ENCODE data around the gene ALDH1A3.

ALDH1A3 gene

GRCh38 chr15:100925480-100925879 lies 45.8 kb downstream of the ALDH1A3 start:
- DNase-seq (ENCODE audit: low read depth in 2 of 2), result no peak

DNA sequence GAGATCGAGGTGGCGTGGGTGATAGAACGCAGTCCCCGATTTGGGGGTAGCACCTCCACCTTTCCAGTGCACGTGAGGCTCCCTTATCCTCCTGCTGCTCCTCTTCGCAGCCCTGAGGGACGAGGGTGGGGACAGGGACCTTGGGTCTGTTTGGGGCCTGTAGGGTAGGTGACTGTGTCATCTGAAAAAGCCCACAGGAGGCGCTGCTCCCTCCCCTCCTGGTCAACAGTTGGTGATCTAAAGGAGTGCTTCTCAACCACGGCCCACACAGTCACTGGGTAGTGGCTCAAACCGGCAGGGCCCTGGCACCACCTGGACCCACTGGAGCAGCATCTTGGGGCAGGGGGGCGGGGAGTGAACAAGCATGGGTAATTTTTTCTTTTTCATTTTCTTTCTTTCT lies 46.6 kb downstream of the ALDH1A3 start:
- DNase-seq (ENCODE audit: low read depth in 2 of 2), result no peak

DNA sequence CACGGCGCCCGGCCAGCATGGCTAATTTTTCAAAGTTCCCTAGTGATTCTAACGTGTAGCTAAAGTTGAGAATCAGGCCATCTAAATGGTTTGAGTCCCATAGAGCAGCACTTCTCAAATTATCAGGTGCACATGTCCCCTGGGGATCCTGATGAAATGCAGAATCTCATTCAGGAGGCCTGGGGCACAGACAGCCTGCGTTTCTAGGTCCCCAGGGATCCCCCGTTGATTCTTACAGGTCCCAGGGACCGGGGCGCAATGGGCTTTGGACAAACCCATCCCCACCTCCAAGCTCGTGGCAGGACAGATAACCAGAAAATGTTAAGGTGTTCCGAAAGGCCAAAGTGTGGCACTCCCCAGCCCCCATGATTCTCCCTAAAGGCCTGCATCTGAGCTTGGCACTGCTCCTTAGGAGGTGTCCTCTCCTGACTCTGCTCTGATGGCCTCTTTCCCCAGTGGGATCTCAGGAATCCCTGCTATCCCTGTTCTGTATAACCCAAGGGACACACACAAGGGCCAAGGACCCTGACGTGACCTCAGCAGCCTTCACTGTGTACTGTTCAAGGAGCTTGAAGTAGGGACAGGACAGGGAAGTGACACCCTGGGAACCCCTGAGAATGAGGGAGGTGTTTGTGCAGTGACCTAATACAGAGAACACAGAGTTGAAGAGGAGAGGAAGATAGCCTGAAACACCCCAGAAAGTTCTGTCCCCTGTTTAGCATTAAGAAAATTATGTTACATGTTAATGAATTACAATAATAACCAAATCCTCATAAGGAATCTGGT lies 47.5 kb downstream of the ALDH1A3 start:
- DNase-seq (ENCODE audit: low read depth in 2 of 2), result no peak

- DNase-seq (ENCODE audit: low read depth in 2 of 2), result no peak
These were observed 49.1 kb downstream of the ALDH1A3 start for GRCh38 chr15:100928632-100929280.

DNA sequence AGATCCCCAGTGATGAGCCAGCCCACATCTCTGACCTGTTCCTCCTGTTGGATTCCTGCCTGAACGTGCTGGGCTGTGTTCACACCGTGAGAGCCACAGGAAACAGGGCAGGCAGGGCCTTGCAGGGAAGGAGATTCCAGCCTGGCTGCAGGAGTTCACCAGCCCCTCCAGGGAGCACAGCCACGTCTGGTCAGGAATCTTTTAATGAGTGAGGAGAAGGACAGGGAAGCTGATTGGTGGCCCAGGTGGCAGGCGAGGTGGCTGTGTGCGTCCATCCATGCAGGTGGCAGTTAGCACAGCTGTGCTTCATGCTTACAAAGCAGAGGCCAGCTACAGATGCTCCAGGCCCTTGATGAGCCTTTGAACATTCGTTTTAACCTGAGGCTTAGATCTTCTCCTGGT lies 50.0 kb downstream of the ALDH1A3 start:
- DNase-seq (ENCODE audit: low read depth in 2 of 2), result no peak

DNA sequence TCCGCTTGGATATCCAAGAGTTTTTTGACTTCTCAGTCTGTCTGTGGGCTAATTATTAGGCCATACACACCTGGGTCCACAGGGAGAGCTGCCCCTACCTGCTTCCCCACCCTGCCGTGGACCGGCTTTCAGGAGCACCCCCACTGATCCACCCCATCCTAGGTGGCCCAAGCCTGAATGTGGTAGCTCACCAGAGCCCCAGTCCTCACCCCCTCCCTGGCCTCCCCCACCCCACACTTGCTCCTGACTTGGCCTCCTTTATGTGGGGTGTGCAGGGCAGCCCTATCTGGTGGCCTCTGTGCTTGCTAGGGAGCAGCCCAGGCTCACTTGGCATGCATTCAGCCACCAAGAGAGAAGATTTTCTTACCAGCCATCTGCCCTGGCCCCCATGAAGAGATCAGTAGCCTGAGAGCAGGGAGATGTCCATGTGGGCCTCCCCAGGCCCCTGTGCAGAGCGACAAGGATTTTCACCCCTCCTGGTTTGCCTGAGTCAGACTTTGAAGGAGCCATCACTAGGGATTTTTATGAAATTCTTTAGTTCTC lies 50.7 kb downstream of the ALDH1A3 start:
- DNase-seq (ENCODE audit: low read depth in 2 of 2), result no peak

GRCh38 chr15:100931143-100931890 lies 51.7 kb downstream of the ALDH1A3 start:
- DNase-seq (ENCODE audit: low read depth in 2 of 2), result no peak

- DNase-seq (ENCODE audit: low read depth in 2 of 2), result no peak
These were observed 53.2 kb downstream of the ALDH1A3 start for GRCh38 chr15:100932676-100933348.

GRCh38 chr15:100934166-100934565 lies 54.5 kb downstream of the ALDH1A3 start:
- DNase-seq (ENCODE audit: low read depth in 2 of 2), result no peak

- no peak for DNase-seq (ENCODE audit: low read depth in 2 of 2)
These were observed 55.1 kb downstream of the ALDH1A3 start for GRCh38 chr15:100934726-100935125.

DNA sequence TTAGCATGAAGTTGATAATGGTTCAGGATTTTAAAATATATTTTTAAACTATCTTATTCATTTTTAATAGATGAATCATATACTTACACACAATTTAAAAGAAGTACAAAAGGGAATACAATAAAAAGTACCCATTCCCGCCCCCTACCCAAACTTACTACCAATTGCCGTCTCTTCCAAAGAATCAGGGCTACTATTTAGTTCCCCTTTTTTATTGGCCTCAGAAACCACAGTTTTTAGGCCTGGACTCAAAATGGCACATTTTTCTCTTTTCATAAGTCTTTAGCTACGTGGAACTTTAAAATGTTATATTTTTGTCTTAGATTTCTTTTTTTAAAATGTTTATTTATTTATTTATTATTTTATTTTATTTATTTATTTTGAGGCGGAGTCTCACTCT lies 57.5 kb downstream of the ALDH1A3 start:
- DNase-seq (ENCODE audit: low read depth in 2 of 2), result no peak

- DNase-seq (ENCODE audit: low read depth in 2 of 2), result no peak
These were observed 60.2 kb downstream of the ALDH1A3 start for GRCh38 chr15:100939791-100940190.

- no peak for DNase-seq (ENCODE audit: low read depth in 2 of 2)
These were observed 61.2 kb downstream of the ALDH1A3 start for GRCh38 chr15:100940767-100941379.

DNA sequence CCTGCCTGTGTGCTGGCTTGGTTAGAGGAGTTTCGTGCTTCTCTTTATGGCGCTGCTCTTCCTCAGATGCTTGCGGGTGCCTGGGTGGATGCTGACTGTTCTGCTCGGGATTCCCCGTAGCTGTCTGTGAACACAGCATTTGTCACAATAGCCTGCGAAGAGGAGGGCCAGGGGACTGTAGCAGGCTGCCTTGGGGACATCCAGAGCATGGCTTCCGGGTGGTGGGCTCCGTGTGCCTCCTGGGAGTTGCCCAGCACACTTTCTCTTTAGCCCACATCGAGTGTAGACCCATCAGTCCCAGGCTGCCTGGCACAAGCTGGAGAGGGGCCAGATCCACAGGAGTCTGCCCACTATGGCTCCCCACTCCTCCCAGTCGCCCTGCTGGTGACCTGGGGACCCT lies 61.9 kb downstream of the ALDH1A3 start:
- DNase-seq (ENCODE audit: low read depth in 2 of 2), result no peak

- DNase-seq (ENCODE audit: low read depth in 2 of 2), result no peak
These were observed 63.2 kb downstream of the ALDH1A3 start for GRCh38 chr15:100942656-100943425.

- no peak for DNase-seq (ENCODE audit: low read depth in 2 of 2)
These were observed 64.7 kb downstream of the ALDH1A3 start for GRCh38 chr15:100944244-100944895.

DNA sequence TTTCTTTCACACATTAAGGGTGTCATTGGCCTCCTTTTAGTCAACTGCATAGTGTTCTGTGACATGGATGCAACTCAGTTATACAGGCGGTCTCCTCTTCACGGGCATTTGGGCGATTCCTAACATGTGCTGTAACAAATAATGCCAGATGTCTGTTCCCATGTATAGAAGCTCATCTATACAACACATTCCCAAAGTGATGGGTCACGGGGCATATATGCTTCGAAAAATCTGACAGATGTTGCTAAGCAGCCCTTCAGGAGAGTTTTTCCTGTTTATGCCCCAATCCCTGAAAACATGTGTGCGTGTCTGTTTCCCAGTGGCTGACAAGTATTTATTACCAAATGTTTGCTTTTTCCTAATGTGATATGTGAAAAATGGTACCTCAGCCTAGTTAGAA lies 65.4 kb downstream of the ALDH1A3 start:
- DNase-seq (ENCODE audit: low read depth in 2 of 2), result no peak

DNA sequence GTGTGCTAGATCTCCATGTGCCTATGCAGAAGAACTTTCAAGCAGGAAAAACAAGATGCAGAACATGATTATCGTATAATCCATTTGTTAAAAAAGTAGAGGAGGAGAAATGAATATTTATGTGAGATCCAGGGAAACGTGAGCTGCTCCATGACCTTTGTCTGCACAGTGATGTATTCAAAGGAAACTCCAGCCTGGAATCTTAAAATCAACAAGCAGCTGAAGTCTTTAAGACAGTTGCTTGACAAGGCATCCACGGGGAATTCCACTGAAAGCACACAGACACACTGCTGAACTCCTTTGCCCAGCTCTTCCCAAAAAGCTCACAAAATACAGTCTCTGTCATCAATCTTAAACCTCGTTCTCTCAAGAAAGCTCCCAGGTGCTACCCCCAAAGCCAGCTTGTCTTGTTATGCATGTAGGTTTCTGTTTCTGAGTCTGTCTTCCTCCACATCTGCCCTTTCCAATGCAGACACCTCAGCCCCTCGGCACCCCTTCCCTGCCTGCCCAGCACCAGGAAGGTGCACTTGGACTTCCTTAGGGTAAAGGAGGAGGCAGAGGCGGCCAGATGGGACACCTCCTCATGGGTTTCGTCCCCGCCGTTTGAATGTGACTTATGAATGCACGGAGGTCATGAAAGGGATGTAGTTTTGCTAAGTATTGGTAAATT lies 68.3 kb downstream of the ALDH1A3 start:
- no peak for DNase-seq (ENCODE audit: low read depth in 2 of 2)

GRCh38 chr15:100948430-100948762 lies 68.8 kb downstream of the ALDH1A3 start:
- no peak for DNase-seq (ENCODE audit: low read depth in 2 of 2)

- DNase-seq (ENCODE audit: low read depth in 2 of 2), result no peak
These were observed 70.1 kb downstream of the ALDH1A3 start for GRCh38 chr15:100949691-100950090.

Measured in stimulated activated CD8-positive, alpha-beta memory T cell treated with anti-CD3 and anti-CD28 coated beads, Interleukin-2, amount 100 ng/mL, for 48 hours (primary cell).